ENCODE data around the gene COQ8B. TPM values are rescaled to one million over a fixed set of nuclear protein-coding genes. Genes with fewer than 3 reads are reported as not detected.

The COQ8B gene
- total and polyA plus RNA-seq, 2 of the 4 experiments (the other 2 are of a cell fraction) = 14.9 to 23.2 TPM

DNA sequence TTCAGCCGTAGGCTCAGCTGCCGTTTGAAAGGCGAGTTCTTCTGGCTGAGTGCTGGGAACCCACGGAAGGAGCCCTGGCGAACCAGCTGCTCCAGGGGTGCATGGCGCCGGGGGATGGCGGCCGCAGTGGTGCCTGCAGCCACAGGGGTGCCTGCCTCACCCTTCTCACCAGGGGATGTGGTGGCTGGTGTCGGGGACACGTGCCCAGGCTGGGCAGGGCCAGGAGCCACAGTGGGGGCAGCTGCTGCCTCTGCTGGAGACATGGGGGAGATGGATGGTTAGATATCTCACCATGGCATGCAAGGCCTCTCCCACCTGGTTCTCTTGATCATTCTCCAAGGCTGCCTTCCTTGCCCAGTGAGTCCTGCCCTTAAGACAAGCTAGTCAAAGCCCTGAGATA is 43.3 kb downstream of the COQ8B start:
- 0 out of 2 replicates have a peak, but pooled peaks cover 6% of the 10 kb centered on the region for H4K20me1 ChIP-seq (ENCODE audit: insufficient read depth, low read length)
- no peak overlapping the region for H3K56ac ChIP-seq (ENCODE audit: extremely low read depth, insufficient read depth, low read length)
- no peaks in the 10 kb centered on the region for H3K4me1 ChIP-seq (ENCODE audit: control insufficient read depth, insufficient read depth, low read length)
- DNase-seq (no peak), ATAC-seq (ENCODE audit: low read depth) (no peak)
- H2BK5ac ChIP-seq (ENCODE audit: low read depth, low read length, poor library complexity, severe bottlenecking) = no peak overlapping the region
- in situ Hi-C loops (cut with MboI; ENCODE audit: low sequenced_read_pairs) = loop anchor here (25.0 kb wide), 1 partner anchor 589 kb away; the partner anchor contains the start of gene HNRNPUL1
- no peak overlapping the region for H3K14ac ChIP-seq (replicated peaks; ENCODE audit: low read depth, low read length)
- H2AFZ ChIP-seq (replicated peaks; ENCODE audit: low read length, poor library complexity) = no peak overlapping the region
- no peak overlapping the region for H3K4me2 ChIP-seq (ENCODE audit: low read depth, low read length)
- no peak overlapping the region for H2AK9ac ChIP-seq (replicated peaks; ENCODE audit: low read depth, low read length, poor library complexity)
- no peak overlapping the region for H2BK120ac ChIP-seq (ENCODE audit: low read depth, low read length)
- no peak overlapping the region for H3K23ac ChIP-seq (ENCODE audit: low read depth, low read length)
- no peak overlapping the region for H4K5ac ChIP-seq (ENCODE audit: low read depth, low read length)
- no peak overlapping the region for H3K4ac ChIP-seq (ENCODE audit: low read depth, low read length)
- CTCF ChIA-PET = no interaction called here
- no peak overlapping the region for H3K9ac ChIP-seq (ENCODE audit: low read depth, low read length)
- no peak overlapping the region for H2BK15ac ChIP-seq (ENCODE audit: low read depth, low read length)
- no TSS peak for BruUV-seq (replicated peaks)
- H4K91ac ChIP-seq (ENCODE audit: insufficient read depth, low read depth, low read length) = no peak overlapping the region
- TF ChIP-seq SMC3 (IDR thresholded peaks at IDR 0.05; ENCODE audit: low read depth, low read length) (no peak), MAZ (IDR thresholded peaks at IDR 0.05; ENCODE audit: borderline replicate concordance, low read depth, low read length) (no peak), RFX5 (IDR thresholded peaks at IDR 0.05; ENCODE audit: low read depth, low read length) (no peak), POLR2A (IDR thresholded peaks at IDR 0.05; ENCODE audit: low read depth, low read length) (no peak), BHLHE40 (IDR thresholded peaks at IDR 0.05; ENCODE audit: low read depth, low read length) (no peak), CHD1 (IDR thresholded peaks at IDR 0.05; ENCODE audit: low read depth, low read length) (no peak), NFE2L2 (IDR thresholded peaks at IDR 0.05; ENCODE audit: low read depth, low read length) (no peak), RCOR1 (IDR thresholded peaks at IDR 0.05; ENCODE audit: insufficient replicate concordance, low read length) (no peak), USF2 (IDR thresholded peaks at IDR 0.05; ENCODE audit: low read depth, low read length) (no peak), MAFK (IDR thresholded peaks at IDR 0.05; ENCODE audit: low read depth, low read length) (no peak), RAD21 (IDR thresholded peaks at IDR 0.05; ENCODE audit: low read length) (no peak), CEBPB (IDR thresholded peaks at IDR 0.05; ENCODE audit: low read depth, low read length) (no peak), ELK1 (IDR thresholded peaks at IDR 0.05; ENCODE audit: borderline replicate concordance, low read depth, low read length) (no peak), MXI1 (IDR thresholded peaks at IDR 0.05; ENCODE audit: borderline replicate concordance, low read depth, low read length) (no peak), FOS (IDR thresholded peaks at IDR 0.05; ENCODE audit: low read depth, low read length) (no peak)
- TF ChIP-seq, protein P1, sequence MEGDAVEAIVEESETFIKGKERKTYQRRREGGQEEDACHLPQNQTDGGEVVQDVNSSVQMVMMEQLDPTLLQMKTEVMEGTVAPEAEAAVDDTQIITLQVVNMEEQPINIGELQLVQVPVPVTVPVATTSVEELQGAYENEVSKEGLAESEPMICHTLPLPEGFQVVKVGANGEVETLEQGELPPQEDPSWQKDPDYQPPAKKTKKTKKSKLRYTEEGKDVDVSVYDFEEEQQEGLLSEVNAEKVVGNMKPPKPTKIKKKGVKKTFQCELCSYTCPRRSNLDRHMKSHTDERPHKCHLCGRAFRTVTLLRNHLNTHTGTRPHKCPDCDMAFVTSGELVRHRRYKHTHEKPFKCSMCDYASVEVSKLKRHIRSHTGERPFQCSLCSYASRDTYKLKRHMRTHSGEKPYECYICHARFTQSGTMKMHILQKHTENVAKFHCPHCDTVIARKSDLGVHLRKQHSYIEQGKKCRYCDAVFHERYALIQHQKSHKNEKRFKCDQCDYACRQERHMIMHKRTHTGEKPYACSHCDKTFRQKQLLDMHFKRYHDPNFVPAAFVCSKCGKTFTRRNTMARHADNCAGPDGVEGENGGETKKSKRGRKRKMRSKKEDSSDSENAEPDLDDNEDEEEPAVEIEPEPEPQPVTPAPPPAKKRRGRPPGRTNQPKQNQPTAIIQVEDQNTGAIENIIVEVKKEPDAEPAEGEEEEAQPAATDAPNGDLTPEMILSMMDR (conservative IDR thresholded peaks at IDR 0.05; ENCODE audit: low read depth, low read length) = no peak
- peaks cover 87% of the 10 kb centered on the region for H3K36me3 ChIP-seq (ENCODE audit: control insufficient read depth, insufficient read depth, low read length)
- WGBS, 2 experiments (ENCODE audit: extremely low coverage in 2 of 2, insufficient read length in 1 of 2) = 89% methylated on average over 3 of the region's 11 CpGs; no CpG with 5 or more reads in 1 of the 2 experiments
- H3K9me3 ChIP-seq (ENCODE audit: control insufficient read depth, insufficient read depth, low read length) = peaks cover 2% of the 10 kb centered on the region; the same call in 1 of the 2 replicates
- H2AK5ac ChIP-seq (ENCODE audit: low read depth, low read length) = no peak overlapping the region
- H4K8ac ChIP-seq (ENCODE audit: low read depth in 2 of 2, low read length in 2 of 2) = no peak overlapping the region
- no peaks in the 10 kb centered on the region for H3K27me3 ChIP-seq (ENCODE audit: control insufficient read depth, insufficient read depth, low read length)
- H3K9me1 ChIP-seq (ENCODE audit: insufficient read depth, low read length) = peaks cover 8% of the 10 kb centered on the region
- H2BK20ac ChIP-seq (ENCODE audit: low read depth, low read length) = no peak overlapping the region
- no peak overlapping the region for H3K18ac ChIP-seq (ENCODE audit: low read depth, low read length)
- peaks cover 7 to 22% of the 10 kb centered on the region in 2 experiments; a peak in 3 of 4 replicates for H3K79me1 ChIP-seq (ENCODE audit: low read depth in 1 of 2, low read length in 2 of 2)
- H3K27ac ChIP-seq (ENCODE audit: insufficient read depth, low read length) = no peak overlapping the region
- H3K4me3 ChIP-seq (ENCODE audit: insufficient read depth, low read depth, low read length) = no peak overlapping the region
- POLR2A ChIA-PET (ENCODE audit: unreplicated experiment) = no interaction called here
- intact Hi-C loops (cut with micrococcal nuclease) = no loop called here
- dilution Hi-C loops (cut with HindIII; ENCODE audit: low sequenced_read_pairs, unreplicated experiment) = no loop called here

All from IMR-90 (cell line).